ENCODE measurements around the gene TIMM23B.
"Not testable (repeated sequence)": the region's sequence is repeated elsewhere in the genome, so short reads cannot be mapped to it uniquely, and the experiment has no call there.

DNA sequence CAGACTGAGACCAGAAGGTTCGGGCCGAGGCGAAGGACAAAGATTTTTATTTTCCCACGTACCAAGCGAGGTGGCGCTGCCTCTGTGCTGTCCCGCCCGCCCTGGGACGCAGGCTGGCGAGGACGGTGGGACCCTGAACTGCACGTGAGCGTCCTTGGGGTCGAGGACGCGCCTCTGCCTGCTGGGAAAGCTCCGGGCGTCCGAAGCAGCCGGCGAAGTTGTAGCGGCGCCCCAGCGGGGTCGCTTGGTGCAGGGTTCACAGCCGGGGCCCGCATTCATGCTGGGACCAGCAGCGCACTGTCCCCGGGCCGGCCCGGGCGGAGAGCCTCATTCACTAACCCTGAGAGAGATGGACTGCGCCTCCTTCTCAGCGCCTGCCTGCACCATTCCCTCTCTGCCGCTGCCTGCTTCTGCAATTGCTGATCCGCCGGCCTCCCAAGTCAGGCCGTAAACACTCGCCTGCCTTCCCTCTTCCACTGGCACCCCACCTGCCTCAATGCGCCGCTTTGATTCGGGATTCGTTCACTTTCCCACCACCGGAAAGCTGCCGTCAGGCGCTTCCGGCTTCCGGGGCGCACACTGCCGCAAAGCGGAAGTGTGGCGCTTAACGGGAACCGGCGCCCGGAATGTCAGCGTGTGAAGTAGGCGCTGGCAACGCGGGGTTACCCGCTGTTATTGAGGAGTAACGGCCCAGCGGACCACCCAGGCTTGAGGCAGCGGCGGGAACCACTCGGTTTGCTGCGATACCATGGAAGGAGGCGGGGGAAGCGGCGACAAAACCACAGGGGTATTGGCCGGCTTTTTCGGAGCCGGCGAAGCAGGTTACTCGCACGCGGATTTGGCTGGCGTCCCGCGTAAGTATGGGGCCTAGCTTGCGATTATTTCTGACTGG, at the start of gene TIMM23B, which contains the start of gene PARG:
- TF ChIP-seq POLR2A (IDR thresholded peaks at IDR 0.05): not testable (repeated sequence)
- TF ChIP-seq, protein P1, sequence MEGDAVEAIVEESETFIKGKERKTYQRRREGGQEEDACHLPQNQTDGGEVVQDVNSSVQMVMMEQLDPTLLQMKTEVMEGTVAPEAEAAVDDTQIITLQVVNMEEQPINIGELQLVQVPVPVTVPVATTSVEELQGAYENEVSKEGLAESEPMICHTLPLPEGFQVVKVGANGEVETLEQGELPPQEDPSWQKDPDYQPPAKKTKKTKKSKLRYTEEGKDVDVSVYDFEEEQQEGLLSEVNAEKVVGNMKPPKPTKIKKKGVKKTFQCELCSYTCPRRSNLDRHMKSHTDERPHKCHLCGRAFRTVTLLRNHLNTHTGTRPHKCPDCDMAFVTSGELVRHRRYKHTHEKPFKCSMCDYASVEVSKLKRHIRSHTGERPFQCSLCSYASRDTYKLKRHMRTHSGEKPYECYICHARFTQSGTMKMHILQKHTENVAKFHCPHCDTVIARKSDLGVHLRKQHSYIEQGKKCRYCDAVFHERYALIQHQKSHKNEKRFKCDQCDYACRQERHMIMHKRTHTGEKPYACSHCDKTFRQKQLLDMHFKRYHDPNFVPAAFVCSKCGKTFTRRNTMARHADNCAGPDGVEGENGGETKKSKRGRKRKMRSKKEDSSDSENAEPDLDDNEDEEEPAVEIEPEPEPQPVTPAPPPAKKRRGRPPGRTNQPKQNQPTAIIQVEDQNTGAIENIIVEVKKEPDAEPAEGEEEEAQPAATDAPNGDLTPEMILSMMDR (IDR thresholded peaks at IDR 0.05): not testable (repeated sequence)
- TF ChIP-seq POLR2AphosphoS5 (IDR thresholded peaks at IDR 0.05): peak; percentile 83
